HG02852 (cell line): ENCODE measurements around the gene PRMT5.
A peak's percentile ranks its signal among the peaks of the same experiment; 100 is the strongest.
"Not testable (repeated sequence)": the region's sequence is repeated elsewhere in the genome, so short reads cannot be mapped to it uniquely, and the experiment has no call there.

Experiments
- ATAC-seq: cut with Tn5 transposase; IDR thresholded peaks from one replicate; pipeline ENCODE4 v1.9.1; 2021; ENCODE audit warnings: mild to moderate bottlenecking, moderate library complexity; ENCODE audit not compliant: unreplicated experiment

The PRMT5 gene

DNA sequence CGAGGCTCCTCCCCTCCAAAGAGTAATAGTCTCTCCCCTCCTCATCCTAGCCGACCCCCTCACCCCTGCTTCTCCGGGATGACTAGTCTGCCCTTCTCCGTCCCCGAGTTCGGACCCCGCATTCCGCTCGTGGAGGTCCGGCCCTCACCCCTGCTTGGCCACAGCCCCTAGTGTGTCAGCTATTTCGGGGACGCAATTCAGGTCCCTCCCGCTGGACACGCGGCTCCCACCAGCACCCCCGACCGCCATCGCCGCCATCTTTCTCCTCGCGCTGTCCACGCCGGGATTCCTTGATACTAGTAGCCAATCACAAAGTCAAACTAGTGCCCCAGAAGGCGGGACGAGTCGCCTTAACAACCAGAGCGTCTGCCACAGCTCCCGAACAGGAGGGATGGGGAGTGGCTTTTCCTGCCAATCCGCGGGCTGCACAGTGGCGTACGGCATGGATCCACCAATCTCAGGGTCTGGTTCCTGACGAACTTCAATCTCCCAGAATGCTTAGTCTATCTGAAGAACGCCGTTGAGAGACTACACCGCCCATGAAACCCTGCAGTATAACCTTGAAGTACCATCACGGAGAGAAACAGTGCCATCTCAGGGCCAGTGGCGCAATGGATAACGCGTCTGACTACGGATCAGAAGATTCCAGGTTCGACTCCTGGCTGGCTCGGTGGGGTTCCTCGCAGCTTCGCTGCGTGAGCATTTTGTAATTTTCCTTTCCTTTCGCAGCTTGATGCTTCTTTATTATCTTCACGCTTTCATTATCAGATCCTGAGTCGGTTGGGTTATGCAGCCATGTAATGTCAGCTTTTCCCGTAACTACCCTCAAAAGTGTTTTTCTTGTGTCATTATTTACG is at the start of gene PRMT5:
Gene PRMT5, minus strand, starts transcription at position 273 of the 857 bp plus-strand sequence. Its CDS starts 15 bp downstream, at position 258.
- ATAC-seq: peak; percentile 92

GRCh38 chr14:22978487-22978837 is 49.3 kb upstream of the PRMT5 start:
- ATAC-seq: no peak

DNA sequence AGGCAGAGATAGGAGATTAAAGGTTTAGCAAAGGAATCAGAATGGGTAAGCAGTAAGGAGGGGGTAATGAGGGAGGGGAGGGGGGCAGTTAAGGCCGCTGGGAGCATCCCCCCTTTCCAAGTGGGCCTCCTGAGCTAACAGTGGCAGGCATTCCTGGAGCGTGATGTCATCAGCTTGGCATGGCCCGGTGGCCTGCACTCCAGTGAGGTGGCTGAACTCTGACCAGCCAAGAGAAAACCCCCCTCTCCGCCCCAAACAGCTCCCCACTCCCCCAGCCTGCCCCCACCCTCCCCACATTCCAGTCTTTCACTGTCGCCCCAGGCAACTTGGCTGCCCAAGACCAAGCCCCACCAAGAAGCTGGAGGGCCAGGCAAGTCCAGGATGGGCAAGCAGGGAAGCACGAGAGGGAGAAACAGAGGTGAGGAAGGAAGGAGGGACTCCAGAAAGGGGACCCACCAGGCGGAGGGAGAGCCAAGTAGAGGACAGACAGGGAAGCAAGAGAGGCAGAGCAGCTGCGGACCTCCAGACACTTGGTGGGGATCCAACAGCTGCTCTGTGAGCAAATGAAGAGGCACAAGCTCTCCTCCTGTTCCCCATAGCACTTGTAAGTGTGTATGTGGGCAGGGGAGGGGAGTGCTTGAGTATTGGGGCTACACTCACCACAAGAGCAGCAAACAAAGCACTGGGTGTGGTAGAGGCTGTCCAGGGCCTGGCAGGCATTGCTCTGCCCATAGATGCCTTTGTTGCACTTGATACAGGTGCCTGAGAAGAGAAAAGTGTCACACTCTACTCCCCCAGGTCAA is 48.7 kb upstream of the PRMT5 start:
- no peak for ATAC-seq

GRCh38 chr14:22977434-22977683 is 48.2 kb upstream of the PRMT5 start:
- ATAC-seq: no peak

- no peak for ATAC-seq
Observed at GRCh38 chr14:22976620-22977433, 47.7 kb upstream of the PRMT5 start.

- ATAC-seq: no peak
Observed at GRCh38 chr14:22974530-22975313, 45.5 kb upstream of the PRMT5 start.

DNA sequence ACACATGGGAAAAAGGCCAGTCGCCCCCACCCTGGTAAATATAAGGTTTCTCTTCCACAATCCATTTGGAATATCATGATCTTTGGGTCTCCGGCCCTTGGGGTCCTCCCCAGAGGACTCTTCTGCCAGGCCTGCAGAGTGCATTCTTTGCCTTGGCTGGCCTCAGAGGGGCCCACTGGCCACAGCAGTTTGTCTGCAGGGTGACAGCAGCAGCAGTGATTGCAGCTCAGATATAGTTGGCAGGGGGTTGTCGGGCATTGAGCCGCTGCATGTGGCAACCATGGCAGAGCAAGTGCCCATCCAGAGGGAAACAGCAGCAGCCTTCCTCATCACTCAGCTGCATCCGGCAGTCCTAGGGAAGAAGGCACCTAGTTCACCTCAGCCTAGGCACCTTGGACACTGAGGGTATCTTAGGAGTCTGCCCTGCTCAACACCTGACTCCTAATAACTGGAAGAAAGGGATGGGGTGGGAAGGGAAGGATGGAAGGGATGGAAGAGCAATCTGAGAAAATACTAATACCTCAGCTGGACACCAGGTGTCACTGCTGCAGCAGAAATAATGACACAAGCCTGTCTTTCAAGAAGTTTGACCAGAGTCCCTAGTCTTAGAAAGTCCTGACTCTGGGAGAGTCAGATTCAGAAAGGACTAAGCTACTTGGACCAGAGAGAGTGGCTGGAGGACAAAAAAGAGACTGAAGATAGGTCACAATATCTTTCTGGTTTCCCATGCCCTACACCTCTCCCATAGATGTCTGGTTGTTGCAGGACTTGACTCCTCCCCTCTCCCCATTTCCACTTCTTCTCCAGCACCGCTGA is 44.2 kb upstream of the PRMT5 start:
- ATAC-seq: no peak

DNA sequence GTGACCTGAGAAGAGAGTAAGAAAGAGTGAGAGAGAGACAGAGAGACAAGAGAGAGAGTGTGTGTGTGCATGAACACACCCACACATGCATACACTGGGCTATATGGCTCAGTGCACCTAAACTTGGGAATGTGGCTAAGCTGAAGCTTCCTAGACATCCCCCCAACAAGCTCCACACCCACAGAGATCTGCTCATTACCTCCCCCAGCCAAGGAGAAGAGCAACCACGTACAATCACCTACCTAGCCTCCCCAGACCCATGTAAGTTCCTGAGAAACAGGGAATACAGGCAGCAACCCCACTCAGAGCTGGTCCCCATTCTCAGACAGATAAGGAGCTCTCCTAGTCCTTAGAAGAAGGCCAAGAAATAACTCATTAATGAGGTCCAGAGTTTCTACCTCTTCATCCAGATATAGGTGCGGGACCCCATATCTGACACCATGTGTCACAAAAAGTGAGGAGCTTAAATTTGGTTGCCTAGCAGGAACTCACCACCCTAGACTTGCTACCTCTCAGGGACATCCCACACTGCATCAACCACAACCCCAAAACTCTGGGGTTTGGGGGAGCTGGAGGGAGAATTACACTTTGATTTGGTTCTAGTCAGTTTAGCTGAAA is 43.2 kb upstream of the PRMT5 start:
- ATAC-seq: no peak

DNA sequence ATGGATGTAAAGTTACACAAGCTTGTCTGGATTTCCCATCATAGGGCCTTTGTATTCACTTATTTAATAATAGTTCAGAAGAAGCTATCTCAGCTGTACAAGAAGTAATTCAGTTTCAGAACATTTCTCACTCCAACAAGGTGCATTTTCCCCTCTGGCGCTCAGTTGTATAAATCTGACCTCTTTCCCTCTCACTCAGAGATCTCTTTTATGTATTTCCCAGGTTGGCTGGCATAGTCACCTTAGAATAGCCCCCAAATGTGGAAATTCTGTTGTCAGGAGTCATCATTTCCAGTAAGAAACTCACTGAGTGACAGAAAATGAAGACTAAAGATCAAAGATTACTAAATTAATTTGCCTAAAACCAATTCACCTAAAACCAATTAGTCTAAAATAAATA is 42.0 kb upstream of the PRMT5 start:
- no peak for ATAC-seq

GRCh38 chr14:22966783-22967269 is 37.6 kb upstream of the PRMT5 start:
- ATAC-seq: no peak

DNA sequence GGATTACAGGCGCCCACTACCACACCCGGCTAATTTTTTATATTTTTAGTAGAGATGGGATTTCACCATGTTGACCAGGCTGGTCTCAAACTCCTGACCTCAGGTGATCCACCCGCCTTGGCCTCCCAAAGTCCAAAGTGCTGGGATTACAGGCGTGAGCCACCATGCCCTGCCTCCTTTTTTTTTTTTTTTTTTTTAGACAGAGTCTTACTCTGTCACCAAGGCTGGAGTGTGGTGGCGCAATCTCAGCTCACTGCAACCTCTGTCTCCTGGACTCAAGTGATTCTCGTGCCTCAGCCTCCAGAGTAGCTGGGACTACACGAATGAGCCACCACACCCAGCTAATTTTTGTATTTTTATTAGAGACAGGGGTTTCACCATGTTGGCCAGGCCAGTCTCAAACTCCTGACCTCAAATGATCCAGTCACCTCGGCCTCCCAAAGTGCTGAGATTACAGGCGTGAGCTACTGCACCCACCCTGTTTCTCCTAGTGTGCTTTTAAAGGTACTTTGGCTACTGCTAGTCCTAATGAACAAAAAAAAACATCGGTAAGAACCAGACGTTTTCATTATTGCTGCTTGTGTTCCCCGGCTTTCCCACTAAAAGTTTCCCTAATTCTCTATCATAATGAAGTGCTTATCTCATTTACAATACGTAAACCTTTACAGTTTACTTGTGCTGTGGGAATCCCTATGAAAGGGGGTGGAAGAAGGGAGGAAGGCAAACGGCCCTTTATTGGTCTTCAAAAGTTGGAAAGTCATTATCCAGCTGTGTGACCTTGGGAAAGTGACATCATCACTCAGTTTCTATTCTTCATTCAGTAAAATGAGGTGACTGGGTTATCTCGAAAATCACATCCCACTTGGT is 37.0 kb upstream of the PRMT5 start:
- not testable (repeated sequence) for ATAC-seq

DNA sequence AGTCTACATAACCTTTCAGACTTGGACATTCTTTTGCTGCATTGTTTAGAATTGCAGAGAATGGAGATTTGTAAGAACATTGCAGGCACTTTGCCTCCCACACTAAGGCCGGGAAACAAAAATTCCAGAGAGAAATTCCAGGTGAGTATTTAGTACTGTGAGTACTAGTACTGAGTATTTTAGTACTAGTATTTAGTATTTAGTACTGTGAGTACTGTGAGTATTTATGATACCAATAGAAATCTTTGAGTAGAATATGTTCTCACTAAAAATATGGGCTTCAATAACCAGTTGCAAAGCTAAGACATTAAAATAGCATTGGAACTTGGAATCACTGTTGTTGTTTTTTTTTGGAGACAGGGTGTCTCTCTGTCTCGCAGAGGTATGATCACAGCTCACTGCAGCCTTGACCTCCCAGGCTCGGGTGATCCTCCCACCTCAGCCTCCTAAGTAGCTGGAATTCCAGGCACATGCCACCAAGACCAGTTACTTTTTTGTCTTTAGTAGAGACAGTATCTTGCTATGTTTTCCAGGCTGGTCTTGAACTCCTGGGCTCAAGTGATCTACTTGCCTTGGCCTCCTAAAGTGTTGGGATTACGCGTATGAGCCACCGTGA is 33.0 kb upstream of the PRMT5 start:
- no peak for ATAC-seq

DNA sequence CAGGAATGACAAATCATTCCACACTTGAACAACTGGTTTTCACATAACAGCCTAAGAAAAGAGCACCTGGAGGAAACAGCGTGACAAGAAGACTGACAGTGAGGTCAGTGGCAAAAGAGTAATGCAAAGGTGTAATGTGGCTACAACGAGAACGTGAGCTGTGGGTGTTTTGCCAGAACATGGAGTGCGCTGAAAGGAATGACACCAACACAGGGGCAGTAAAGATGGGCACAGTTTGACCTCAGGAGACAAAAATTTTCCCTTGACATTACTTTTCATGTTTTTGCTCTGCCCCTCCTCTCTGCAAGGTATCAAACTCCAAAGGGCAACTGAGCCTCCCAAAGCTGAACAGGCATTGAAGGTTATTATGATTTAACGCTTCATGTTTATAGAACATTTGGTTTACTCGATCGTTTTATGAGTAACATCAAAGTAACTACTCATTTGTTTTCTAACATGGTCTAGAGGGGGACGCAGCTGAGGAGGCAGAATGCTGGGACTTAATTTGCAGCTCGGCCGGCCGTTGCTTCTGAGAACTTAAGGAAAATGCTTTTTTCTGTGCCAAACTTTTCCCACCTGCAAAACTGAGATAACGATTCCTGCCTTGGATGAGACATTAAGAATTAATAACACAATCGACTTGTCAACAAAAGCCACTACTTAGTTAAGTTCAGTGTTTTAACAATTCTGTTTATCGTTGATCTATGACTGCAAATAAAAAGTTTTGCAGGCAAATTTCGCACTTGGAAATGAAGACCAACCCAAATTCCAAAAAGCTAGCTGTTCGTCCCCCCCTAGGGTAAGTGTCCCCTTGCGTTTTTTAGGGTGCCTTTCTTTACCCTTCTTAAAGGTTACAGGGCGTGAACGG is 26.8 kb upstream of the PRMT5 start:
- ATAC-seq: no peak

GRCh38 chr14:22952418-22952817 is 23.2 kb upstream of the PRMT5 start:
- no peak for ATAC-seq

- not testable (repeated sequence) for ATAC-seq
Observed at GRCh38 chr14:22951795-22952194, 22.6 kb upstream of the PRMT5 start.

GRCh38 chr14:22945642-22946041 is 16.5 kb upstream of the PRMT5 start:
- no peak for ATAC-seq

DNA sequence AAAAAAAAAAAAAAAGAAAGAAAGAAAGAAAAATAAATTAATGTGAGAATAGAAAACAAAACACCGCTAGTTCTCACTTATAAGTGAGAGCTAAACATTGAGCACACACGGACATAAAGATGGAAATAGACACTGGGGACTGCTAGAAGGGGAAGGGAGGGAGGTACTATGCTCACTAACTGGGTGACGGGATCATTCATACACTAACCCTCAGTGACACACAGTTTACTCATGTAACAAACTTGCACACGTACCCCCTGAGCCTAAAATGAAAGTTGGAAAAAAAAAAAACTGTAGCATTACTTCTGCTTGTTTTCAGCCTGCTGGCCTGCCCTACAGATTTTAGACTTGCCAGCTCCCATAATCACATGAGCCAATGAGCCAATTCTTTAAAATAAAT is 10.5 kb upstream of the PRMT5 start:
- ATAC-seq: no peak
